ENCODE data around the gene ACTG1. TPM values are rescaled to one million over a fixed set of nuclear protein-coding genes. Genes with fewer than 3 reads are reported as not detected.
A peak's percentile ranks its signal among the peaks of the same experiment; 100 is the strongest.

Gene ACTG1
- total RNA-seq, 1 donor from 2014 or later = 4,575 TPM

DNA sequence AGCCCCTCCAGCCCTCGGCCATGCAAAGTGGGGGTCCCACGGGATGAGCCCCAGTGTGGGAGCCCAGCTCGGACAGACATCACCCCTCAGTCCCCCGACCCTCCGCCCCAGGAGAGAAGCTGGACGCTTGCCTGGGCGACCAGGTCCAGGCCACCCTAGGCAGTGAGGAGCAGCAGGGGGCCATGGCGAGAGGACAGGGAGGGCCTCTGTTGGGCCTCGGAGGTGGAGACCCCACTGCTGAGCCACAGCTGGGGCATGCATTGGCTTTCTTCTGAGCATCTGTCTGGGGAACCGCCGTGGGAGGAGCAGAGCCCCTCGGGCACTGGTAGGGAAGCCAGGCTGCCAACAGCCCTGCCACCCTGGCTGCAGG, 13.0 kb downstream of the ACTG1 start:
- no peak overlapping the region for H3K27ac Mint-ChIP-seq (ENCODE audit: unreplicated experiment)
- no peaks in the 10 kb centered on the region for H3K27me3 Mint-ChIP-seq (ENCODE audit: low read depth)
- TF ChIP-seq, protein P1, sequence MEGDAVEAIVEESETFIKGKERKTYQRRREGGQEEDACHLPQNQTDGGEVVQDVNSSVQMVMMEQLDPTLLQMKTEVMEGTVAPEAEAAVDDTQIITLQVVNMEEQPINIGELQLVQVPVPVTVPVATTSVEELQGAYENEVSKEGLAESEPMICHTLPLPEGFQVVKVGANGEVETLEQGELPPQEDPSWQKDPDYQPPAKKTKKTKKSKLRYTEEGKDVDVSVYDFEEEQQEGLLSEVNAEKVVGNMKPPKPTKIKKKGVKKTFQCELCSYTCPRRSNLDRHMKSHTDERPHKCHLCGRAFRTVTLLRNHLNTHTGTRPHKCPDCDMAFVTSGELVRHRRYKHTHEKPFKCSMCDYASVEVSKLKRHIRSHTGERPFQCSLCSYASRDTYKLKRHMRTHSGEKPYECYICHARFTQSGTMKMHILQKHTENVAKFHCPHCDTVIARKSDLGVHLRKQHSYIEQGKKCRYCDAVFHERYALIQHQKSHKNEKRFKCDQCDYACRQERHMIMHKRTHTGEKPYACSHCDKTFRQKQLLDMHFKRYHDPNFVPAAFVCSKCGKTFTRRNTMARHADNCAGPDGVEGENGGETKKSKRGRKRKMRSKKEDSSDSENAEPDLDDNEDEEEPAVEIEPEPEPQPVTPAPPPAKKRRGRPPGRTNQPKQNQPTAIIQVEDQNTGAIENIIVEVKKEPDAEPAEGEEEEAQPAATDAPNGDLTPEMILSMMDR (IDR thresholded peaks at IDR 0.05) = no peak
- H3K4me1 Mint-ChIP-seq (ENCODE audit: low read depth) = peaks cover 7% of the 10 kb centered on the region
- no peaks in the 10 kb centered on the region for H3K9me3 Mint-ChIP-seq (ENCODE audit: low read depth)
- H3K36me3 Mint-ChIP-seq (ENCODE audit: low read depth) = no peaks in the 10 kb centered on the region
- DNase-seq (ENCODE audit: low spot score) = peak; percentile 88
- H3K4me3 Mint-ChIP-seq (ENCODE audit: unreplicated experiment) = no peak overlapping the region

DNA sequence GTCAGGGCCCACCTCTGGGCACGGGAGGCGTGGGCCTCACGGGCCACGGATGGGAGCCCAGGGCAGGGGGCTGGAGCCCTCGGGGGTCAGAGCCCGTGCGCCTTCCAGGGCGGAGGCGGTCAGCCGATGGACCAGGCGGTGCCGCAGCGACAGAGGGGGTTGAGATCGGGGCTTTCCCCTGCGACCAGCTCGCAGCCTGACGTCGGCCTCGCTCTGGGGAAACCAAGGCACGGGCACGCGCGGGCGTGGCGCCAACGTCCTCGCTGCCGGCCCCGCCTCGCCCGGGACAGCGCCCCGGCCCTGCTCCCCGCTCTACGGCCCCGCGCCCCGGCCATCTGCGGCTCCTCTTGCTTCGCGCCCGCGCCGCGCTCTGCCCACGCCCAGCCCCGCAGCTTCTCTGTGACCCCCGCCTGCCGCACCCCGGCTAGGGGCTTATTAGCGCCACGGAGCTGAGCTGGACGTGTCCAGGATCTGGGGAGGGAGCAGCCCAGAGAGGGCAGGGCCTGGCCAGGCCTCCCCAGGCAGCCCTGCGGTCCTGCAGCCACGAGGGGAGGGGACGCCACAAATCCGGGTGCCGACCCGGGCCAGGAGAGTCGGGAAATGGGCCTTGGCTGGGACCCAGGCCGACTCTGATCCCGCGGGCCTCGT, 13.5 kb downstream of the ACTG1 start:
- no peak overlapping the region for H3K27ac Mint-ChIP-seq (ENCODE audit: unreplicated experiment)
- no peak overlapping the region for H3K4me3 Mint-ChIP-seq (ENCODE audit: unreplicated experiment)
- no peaks in the 10 kb centered on the region for H3K27me3 Mint-ChIP-seq (ENCODE audit: low read depth)
- TF ChIP-seq, protein P1 (IDR thresholded peaks at IDR 0.05) = no peak
- H3K9me3 Mint-ChIP-seq (ENCODE audit: low read depth) = no peaks in the 10 kb centered on the region
- H3K36me3 Mint-ChIP-seq (ENCODE audit: low read depth) = no peaks in the 10 kb centered on the region
- peaks cover 7% of the 10 kb centered on the region for H3K4me1 Mint-ChIP-seq (ENCODE audit: low read depth)
- DNase-seq (ENCODE audit: low spot score) = peak; percentile 90

DNA sequence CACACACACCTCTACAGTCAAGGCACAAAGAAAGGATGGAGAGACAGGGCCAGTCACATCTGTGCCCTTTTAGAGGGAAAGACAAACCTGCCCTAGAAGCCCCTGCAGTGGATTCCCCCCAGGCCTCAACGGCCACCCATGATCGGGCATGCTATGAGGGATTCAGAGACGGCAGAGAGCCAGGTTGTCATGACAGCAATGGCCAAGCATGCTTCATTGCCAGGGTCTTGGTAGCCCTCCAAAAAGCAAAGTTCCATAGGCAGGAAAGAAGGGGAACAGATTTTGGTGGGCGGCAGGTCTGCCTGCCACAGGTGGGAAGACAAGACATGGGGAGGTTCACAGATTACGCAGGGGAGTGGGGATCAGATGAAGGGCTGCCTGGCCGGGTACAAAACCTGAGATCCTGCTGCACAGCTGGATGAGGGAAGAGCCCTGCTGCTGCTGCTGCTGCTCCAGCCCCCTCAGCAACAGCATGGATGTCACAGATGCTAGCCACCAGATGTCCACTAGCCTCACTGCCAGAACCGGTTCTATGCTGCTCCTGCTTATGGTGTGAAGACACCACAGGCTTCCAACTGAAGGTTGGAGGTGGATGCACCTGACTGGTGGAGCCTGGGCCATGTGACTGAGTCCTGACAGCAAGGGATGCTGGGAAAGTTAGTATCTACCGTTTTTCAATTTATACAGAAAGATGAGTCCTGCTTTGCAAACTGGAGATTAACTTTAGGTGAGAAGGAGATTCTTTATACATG, 17.8 kb downstream of the ACTG1 start:
- H3K36me3 Mint-ChIP-seq (ENCODE audit: low read depth) = no peaks in the 10 kb centered on the region
- DNase-seq (ENCODE audit: low spot score) = no peak
- TF ChIP-seq, protein P1 (IDR thresholded peaks at IDR 0.05) = no peak
- peaks cover 7% of the 10 kb centered on the region for H3K4me1 Mint-ChIP-seq (ENCODE audit: low read depth)
- H3K4me3 Mint-ChIP-seq (ENCODE audit: unreplicated experiment) = no peak overlapping the region
- peaks cover 5% of the 10 kb centered on the region for H3K27me3 Mint-ChIP-seq (ENCODE audit: low read depth)
- H3K27ac Mint-ChIP-seq (ENCODE audit: unreplicated experiment) = no peak overlapping the region
- no peaks in the 10 kb centered on the region for H3K9me3 Mint-ChIP-seq (ENCODE audit: low read depth)

DNA sequence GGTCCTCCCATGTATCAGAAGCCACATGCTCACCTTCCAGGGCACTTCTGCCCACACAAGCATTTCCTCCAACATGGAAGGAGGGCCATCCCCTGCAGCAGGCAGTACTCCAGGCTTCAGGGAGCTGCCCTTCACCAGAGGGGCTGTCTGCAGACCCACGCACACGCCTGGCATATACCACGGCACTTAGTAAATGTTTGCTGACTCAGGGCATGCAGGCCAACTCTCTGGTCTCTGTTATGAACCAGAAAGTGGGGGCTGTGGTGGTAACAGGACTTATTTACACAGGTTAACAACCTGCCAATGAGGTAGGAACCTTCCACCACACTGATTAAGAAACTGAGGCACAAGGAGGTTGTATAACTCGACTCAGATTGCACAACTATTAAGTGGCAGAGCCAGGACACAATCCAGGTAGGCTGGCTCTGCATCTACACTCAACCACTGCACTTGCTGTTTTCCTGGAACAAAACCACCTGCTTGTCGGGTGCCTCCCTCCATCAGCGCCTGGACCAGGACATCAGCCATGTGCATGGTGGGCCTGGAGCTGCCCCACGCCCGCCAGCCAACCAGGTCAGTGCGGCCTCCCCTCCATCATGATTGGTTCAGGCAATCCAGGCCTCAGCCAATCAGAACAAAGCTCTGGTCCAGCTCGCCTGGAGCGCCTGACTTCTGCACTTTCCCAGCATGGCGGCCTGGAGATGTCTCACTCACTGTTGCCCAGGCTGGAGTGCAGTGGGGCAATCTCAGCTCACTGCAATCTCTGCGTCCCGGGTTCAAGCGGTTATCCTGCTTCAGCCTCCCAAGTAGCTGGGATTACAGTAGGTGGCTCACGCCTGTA, 19.2 kb downstream of the ACTG1 start:
- Mint-ChIP-seq H3K9me3 (ENCODE audit: low read depth) (no peaks in the 10 kb centered on the region), H3K27me3 (ENCODE audit: low read depth) (peaks cover 5% of the 10 kb centered on the region), H3K27ac (ENCODE audit: unreplicated experiment) (no peak overlapping the region), H3K4me1 (ENCODE audit: low read depth) (peaks cover 15% of the 10 kb centered on the region), H3K36me3 (ENCODE audit: low read depth) (no peaks in the 10 kb centered on the region), H3K4me3 (ENCODE audit: unreplicated experiment) (no peak overlapping the region)
- TF ChIP-seq, protein P1 (IDR thresholded peaks at IDR 0.05) = no peak
- no peak for DNase-seq (ENCODE audit: low spot score)

DNA sequence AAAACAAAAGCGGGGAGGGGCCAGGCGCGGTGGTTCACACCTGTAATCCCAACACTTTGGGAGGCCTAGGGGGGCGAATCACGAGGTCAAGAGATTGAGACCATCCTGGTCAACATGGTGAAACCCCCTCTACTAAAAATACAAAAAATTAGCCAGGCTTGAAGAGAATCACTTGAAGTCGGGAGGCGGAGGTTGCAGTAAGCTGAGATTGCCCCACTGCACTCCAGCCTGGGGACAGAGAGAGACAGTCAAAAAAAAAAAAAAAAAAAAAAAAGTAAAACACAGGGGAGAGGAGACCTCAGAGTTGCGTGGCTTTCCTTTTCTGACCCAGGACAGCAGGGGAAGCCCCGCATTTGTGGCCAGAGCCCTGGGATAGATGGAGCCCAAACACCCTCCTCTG, 19.9 kb downstream of the ACTG1 start:
- Mint-ChIP-seq H3K27ac (ENCODE audit: unreplicated experiment) (no peak overlapping the region), H3K9me3 (ENCODE audit: low read depth) (no peaks in the 10 kb centered on the region)

More for the DNA sequence above, 19.9 kb downstream of the ACTG1 start:
- Mint-ChIP-seq H3K36me3 (ENCODE audit: low read depth) (no peaks in the 10 kb centered on the region), H3K4me3 (ENCODE audit: unreplicated experiment) (no peak overlapping the region), H3K4me1 (ENCODE audit: low read depth) (peaks cover 15% of the 10 kb centered on the region), H3K27me3 (ENCODE audit: low read depth) (peaks cover 5% of the 10 kb centered on the region)
- TF ChIP-seq, protein P1 (IDR thresholded peaks at IDR 0.05) = no peak
- DNase-seq (ENCODE audit: low spot score) = no peak

All from chondrocyte (in vitro differentiated cells).